ENCODE results near the gene IGLL5. TPM values are rescaled to one million over a fixed set of nuclear protein-coding genes. Genes with fewer than 3 reads are reported as not detected.
"Not testable (repeated sequence)": the region's sequence is repeated elsewhere in the genome, so short reads cannot be mapped to it uniquely, and the experiment has no call there.

Gene IGLL5
- total RNA-seq, 1 experiment from 2014 or later: not detected

GRCh38 chr22:22895776-22896445 is 8.3 kb downstream of the IGLL5 start:
- in situ Hi-C loops (cut with HindIII; ENCODE audit: low sequenced_read_pairs): no loop called here
- DNase-seq (ENCODE audit: low spot score): no peak

- in situ Hi-C loops (cut with HindIII; ENCODE audit: low sequenced_read_pairs): no loop called here
- DNase-seq (ENCODE audit: low spot score): no peak
Measured at GRCh38 chr22:22896601-22897000, 9.0 kb downstream of the IGLL5 start.

- no peak for DNase-seq (ENCODE audit: low spot score)
- in situ Hi-C loops (cut with HindIII; ENCODE audit: low sequenced_read_pairs): no loop called here
Measured at GRCh38 chr22:22897091-22897490, 9.5 kb downstream of the IGLL5 start.

GRCh38 chr22:22897947-22898346 is 10.3 kb downstream of the IGLL5 start:
- in situ Hi-C loops (cut with HindIII; ENCODE audit: low sequenced_read_pairs): no loop called here
- no peak for DNase-seq (ENCODE audit: low spot score)

GRCh38 chr22:22898411-22898950 is 10.9 kb downstream of the IGLL5 start:
- in situ Hi-C loops (cut with HindIII; ENCODE audit: low sequenced_read_pairs); DNase-seq (ENCODE audit: low spot score): not testable (repeated sequence)

GRCh38 chr22:22899342-22900080 is 11.9 kb downstream of the IGLL5 start:
- DNase-seq (ENCODE audit: low spot score); in situ Hi-C loops (cut with HindIII; ENCODE audit: low sequenced_read_pairs): not testable (repeated sequence)

GRCh38 chr22:22900527-22901205 is 13.1 kb downstream of the IGLL5 start:
- DNase-seq (ENCODE audit: low spot score); in situ Hi-C loops (cut with HindIII; ENCODE audit: low sequenced_read_pairs): not testable (repeated sequence)

GRCh38 chr22:22901578-22902218 is 14.1 kb downstream of the IGLL5 start:
- no peak for DNase-seq (ENCODE audit: low spot score)
- in situ Hi-C loops (cut with HindIII; ENCODE audit: low sequenced_read_pairs): no loop called here

GRCh38 chr22:22902247-22903001 is 14.8 kb downstream of the IGLL5 start:
- in situ Hi-C loops (cut with HindIII; ENCODE audit: low sequenced_read_pairs): no loop called here
- no peak for DNase-seq (ENCODE audit: low spot score)

- in situ Hi-C loops (cut with HindIII; ENCODE audit: low sequenced_read_pairs): no loop called here
- no peak for DNase-seq (ENCODE audit: low spot score)
Measured at GRCh38 chr22:22903355-22903777, 15.8 kb downstream of the IGLL5 start.

GRCh38 chr22:22903781-22904192 is 16.2 kb downstream of the IGLL5 start:
- DNase-seq (ENCODE audit: low spot score); in situ Hi-C loops (cut with HindIII; ENCODE audit: low sequenced_read_pairs): not testable (repeated sequence)

GRCh38 chr22:22904736-22905135 is 17.1 kb downstream of the IGLL5 start:
- in situ Hi-C loops (cut with HindIII; ENCODE audit: low sequenced_read_pairs); DNase-seq (ENCODE audit: low spot score): not testable (repeated sequence)

GRCh38 chr22:22906391-22906790 is 18.8 kb downstream of the IGLL5 start:
- DNase-seq (ENCODE audit: low spot score); in situ Hi-C loops (cut with HindIII; ENCODE audit: low sequenced_read_pairs): not testable (repeated sequence)

- in situ Hi-C loops (cut with HindIII; ENCODE audit: low sequenced_read_pairs): no loop called here
- DNase-seq (ENCODE audit: low spot score): no peak
Measured at GRCh38 chr22:22906907-22907550, 19.4 kb downstream of the IGLL5 start.

GRCh38 chr22:22907551-22908494 is 20.2 kb downstream of the IGLL5 start:
- no peak for DNase-seq (ENCODE audit: low spot score)
- in situ Hi-C loops (cut with HindIII; ENCODE audit: low sequenced_read_pairs): no loop called here

GRCh38 chr22:22908495-22908861 is 20.9 kb downstream of the IGLL5 start:
- DNase-seq (ENCODE audit: low spot score): no peak
- in situ Hi-C loops (cut with HindIII; ENCODE audit: low sequenced_read_pairs): no loop called here

- no peak for DNase-seq (ENCODE audit: low spot score)
- in situ Hi-C loops (cut with HindIII; ENCODE audit: low sequenced_read_pairs): no loop called here
Measured at GRCh38 chr22:22908941-22909604, 21.5 kb downstream of the IGLL5 start.

All from G401 (cell line).